HG03439 (cell line): Measurements from ENCODE around the gene BRINP3.

ENCODE experiments used
- ATAC-seq: cut with Tn5 transposase; IDR thresholded peaks from one replicate; pipeline ENCODE4 v1.9.1; 2021; ENCODE audit warnings: mild to moderate bottlenecking, moderate library complexity; ENCODE audit not compliant: unreplicated experiment

Gene BRINP3

DNA sequence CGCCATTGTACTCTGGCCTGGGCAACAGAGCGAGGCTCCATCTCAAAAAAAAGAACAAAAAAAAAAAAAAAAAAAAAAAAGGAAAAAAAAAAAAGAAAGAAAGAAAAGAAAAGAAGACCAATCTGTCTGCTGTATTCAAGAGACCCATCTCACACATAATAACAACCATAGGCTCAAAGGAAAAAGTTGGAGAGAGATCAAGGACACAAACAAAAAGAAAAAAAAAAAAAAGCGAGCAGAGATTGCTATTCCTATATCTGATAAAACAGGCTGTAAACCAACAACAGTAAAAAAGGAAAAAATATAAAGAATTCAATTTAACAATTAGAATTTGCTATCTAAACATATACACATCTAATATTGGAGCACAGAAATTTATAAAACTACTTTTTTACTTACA, 150.4 kb downstream of the BRINP3 start:
- ATAC-seq, result no peak

DNA sequence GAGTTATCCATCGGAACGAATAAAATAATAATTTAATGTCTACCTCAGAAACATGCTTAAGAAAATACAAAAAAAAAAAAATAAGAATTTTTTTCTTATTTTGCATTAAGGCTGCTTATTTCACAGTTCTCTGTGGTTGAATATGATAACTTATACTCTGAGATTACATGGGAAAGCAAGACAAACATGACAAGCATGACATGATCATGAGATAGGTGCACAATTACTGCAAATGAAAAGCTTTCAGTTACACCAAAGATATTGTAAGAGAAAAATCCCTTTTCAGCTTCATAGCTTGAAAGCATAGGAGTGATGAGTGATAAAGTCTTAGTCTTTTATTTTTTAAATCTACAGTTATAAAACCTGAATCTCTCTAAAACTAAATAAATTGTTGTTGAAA, 154.1 kb downstream of the BRINP3 start:
- ATAC-seq, result no peak

DNA sequence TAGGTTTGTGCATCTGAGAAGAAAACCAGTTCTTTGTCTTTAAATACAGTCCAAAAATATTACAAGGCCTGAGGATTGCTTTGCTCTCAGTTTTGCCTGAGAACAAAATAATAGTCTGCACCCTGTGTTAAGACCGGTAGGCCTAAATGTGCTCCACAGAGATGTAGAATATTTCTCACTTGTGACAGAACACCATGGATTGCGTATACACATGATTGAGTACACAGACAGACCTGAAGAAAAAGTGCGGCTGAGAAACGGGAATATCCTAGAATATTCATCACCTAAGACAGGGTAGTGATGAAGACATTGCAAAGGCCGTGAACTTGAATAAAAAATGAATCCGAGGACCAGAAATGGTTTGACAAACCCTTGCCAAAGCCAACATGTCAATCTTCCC, 155.4 kb downstream of the BRINP3 start:
- ATAC-seq, result no peak

DNA sequence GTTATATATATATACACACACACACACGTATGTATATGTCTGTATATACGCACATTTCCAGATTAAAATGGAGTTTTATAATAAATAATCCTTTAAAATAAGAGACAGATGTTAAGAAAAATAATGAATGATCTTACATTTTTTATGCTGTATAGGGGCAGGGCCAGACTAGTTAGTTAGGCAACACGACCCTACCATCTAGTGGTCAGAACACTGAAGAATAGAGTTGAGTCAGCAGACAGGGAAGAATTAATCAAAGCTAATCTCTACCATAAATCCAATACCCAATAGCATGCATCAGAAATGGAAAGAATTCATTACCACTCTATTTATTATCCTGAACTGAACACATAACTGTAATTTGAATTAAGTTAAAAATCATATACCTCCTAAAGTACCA, 156.7 kb downstream of the BRINP3 start:
- ATAC-seq, result no peak

DNA sequence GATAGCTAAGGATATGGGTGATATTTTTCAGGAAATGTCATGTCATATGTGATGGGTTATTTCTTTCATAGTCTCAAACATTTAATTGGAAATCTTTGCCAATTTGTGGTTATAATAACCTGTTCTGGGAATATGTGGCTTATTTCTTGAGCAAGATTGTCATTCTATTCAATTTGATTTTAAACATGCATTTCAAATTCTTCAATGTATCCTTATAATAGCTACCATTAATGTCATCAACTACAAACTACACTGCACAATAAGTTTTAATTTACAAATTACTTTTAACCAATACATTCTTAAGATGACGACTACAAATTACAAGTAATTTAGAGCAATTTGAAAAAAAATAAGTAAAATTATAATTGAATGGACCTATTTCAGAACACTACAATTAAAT, 164.9 kb downstream of the BRINP3 start:
- ATAC-seq, result no peak

DNA sequence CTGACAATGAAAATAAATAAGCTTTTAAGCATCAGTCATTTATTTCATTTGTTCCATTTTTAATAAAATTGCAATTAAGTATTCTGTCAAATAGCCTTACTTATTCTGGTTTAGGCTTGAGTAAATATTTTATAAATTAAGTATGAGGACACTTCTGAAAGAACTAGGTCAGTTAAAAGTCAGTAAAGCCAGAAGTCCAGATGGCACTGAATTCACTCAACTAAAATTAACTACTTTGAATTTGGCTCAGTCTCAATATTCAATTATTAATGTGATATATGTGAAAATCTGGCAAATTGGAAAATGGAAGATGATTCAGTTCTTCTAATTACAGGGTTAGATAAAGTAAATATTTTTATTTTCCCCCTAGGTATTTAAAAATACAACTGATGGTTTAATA, 174.2 kb downstream of the BRINP3 start:
- no peak for ATAC-seq

DNA sequence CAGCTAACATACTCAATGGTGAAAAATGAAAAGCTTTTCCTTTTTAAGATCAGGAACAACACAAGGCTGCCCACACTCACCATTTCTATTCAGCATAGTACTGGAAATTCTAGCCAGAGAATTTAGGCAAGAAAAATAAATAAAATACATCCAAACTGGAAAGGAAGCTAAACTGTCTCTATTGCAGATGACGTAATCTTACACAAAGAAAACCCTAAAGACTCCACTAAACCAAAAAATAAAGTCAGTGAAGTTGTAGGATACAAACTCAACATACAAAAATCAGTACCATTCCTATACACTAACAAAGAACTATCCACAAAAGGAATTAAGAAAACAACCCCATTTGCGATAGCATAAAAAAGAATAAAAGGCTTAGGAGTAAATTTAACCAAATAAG, 181.2 kb downstream of the BRINP3 start:
- no peak for ATAC-seq

DNA sequence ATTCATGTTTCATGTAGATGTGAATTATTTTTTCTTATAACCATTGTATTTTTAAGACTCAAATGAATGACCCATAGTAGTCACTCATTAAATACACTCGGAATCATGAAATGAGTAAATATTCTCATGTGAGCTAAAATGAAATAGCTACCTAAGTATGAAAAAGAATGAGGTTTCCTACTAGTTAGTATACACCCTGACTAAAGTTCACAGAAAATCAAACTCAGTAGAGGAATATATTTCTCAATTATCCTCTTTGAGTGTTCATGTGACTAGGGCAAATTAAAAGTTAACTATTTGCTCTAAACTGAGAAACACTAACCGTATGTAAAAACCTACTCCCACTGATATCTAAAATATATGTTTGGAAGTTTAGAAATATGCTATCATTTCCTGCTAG, 187.8 kb downstream of the BRINP3 start:
- ATAC-seq, result no peak

DNA sequence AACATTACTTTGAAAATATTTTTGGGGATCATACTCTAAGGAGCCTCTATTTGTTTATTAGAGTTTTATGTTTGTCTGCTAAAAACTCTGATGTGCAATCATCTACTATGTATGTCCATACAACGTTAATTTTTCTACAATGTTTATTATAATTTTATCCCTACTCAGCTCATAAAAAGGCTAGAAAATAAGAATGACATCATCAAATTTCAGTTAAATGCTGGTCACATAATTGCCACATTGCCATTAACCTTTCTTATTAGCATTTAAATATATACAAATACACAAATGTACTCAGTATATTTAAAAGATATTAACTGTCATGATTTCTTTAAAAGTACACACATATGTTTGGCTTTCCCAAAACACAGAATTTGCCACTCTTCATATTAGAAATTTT, 191.6 kb downstream of the BRINP3 start:
- ATAC-seq, result no peak

DNA sequence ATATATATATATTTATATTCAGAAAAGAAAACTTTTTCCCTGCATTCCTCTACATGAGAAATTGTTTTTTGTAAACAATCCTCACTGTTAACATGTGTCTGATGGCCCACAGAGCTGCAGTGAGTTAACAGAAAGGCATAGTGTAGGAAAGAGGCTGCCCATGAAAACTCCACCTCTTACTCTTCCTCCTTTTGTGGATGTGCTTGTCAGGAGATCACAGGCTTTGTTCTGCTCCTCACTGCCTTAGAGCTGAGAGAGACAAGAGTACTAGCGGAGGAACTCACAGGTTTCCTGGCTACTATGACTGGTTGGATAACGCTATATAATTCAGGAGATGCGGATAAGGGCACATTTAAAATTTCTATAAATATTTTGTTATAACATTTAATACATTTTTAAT, 200.6 kb downstream of the BRINP3 start:
- ATAC-seq, result no peak

DNA sequence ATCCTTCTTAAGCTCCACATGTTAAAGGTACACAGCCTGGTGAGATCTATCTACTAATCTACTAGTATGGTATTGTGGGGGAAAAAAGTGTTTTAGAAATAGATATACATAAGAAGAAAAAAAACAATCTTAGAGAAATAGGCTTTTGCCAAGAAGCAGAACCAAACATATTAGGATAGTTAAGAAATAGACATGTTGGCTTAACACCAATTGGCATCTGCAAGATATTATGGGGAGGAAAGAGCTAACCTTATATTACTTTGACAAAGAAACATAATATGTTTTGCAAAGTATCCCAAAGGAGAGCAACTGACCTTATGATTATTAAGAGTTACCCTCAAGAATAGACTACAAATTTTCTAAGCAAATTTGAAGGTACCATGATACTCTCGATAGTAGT, 202.9 kb downstream of the BRINP3 start:
- ATAC-seq, result no peak

DNA sequence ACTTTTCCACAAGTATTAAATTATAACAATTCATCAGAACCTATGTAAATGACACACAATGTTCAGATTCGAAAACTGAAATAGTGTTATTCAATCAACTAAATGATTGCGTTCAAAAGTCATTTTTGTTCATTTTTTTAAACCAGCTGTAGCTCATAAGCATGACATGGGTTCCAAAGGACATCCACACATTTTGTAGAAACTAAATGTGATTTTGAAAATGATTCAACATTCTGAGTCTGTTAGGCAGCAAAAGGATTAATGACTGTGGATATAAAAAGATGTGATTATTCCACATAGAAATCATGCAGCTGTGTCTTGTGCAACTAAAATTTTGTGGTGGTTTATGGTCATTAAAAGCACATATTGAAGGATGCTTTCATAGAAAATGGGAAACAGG, 204.5 kb downstream of the BRINP3 start:
- no peak for ATAC-seq

DNA sequence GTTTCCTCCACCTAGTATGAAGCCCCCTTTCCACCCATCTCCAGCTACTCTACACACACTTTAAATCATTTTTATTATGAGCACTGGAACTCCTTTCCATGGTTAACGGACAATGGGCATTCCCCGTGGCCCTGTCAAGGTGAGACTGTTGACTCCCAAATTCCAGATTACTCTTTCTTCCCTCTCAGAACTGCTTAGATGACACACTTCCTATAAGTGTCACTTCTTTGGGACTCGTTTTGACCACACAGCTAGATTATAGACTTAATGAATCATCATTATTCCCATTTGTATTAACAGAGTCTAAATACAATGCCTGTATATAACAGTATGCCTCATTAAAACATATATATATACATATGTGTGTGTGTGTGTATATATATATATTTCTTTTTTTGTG, 215.1 kb downstream of the BRINP3 start:
- no peak for ATAC-seq

DNA sequence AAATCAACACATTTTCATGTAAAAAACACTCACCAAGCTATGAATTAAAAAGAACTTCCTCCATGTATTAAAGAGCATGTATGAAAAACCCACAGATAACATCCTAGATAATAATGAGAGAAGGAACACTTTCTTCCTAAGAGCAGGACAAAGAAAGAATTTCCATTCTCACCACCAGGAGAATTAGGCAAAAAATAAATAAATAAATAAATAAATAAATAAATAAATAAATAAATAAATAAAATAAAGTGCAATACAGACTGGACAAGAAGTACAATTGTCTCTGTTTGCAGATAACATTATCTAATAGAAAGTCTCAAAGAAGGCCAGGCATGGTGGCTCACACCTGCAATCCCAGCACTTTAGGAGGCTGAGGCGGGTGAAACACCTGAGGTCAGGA, 218.2 kb downstream of the BRINP3 start:
- ATAC-seq, result no peak

DNA sequence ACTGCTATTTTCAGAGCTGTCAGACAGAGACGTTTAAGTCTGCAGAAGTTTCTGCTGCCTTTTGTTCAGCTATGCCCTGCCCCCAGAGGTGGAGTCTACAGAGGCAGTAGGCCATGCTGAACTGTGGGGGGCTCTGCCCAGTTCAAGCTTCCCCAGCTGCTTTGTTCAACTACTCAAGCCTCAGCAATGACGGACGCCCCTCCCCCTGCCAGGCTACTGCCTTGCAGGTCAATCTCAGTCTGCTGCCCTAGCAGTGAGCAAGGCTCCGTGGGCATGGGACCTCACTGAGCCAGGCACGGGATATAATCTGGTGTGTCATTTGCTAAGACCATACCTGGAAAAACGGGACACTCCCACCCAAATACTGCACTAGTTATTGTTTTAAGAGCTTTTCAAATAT, 219.7 kb downstream of the BRINP3 start:
- ATAC-seq, result no peak

DNA sequence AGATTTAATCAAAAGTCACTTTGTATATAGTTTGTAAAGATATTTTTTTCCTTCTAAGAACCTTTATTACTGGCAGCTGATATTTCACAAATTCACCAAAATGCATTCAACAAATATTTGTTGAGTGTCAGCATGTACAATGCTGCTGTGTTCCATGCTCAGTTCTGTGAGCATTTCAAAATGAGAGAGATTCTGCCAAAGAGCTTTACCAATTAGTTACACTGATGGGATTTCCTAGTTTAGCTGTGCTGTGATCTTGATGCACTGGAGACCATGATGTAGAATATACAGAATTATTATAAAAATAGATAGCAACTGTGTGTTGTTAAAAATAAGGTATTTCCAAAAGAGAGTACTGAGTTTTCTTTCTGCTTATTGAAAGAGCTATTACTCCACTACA, 225.6 kb downstream of the BRINP3 start:
- no peak for ATAC-seq

DNA sequence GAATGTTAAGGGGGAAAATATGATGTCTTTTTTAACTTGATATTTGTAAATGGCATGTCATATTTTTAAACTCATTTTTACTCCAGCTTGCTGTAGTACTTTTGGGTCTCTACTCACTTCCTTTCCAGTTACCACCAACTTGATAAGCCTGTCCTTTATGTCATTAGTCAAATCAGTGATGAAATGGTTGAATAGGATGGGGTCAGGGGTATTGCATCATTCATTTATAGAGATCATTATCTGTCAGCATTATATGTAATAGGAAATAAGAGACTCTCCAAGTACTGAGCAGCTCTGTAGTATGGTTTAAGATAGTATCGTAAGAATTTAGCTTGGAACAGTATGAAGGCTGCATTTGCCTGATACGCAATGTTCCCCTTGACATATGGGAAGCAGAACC, 227.3 kb downstream of the BRINP3 start:
- ATAC-seq, result no peak

DNA sequence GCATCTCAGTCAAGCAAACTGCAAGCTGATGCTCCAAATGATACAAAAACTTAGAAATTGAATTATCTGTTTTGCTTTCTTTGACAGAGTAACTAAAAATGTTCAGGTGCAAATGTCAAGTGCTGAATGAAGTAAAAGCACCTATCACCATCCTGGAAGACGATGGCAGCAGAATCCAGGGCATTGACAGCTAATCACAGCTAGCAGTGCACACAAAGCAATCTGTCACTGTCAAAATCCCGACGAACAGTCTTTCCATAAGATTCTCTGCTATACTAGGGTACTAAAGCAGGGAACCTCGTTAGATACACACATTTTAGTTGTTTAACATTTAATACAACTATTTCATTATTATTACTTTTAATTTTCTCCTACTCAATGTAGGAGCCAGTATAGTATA, 233.3 kb downstream of the BRINP3 start:
- no peak for ATAC-seq

DNA sequence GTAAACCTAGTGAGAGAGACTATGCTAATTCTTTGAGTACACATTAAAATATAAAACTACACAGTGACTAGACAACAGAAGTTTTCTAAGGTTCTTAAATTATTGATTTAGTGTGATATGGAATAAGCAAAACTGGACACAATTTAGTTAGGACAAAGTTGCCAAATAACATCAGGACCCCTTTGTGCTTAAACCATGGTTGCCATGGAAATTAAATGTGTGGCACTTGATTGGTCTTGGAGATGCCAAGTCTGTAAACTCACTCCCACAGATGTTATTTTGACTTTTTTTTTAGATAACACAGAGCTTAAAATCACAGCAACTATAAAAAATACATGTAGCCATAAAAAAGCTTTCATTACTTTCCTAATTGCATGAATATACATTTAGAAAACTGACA, 234.6 kb downstream of the BRINP3 start:
- no peak for ATAC-seq

DNA sequence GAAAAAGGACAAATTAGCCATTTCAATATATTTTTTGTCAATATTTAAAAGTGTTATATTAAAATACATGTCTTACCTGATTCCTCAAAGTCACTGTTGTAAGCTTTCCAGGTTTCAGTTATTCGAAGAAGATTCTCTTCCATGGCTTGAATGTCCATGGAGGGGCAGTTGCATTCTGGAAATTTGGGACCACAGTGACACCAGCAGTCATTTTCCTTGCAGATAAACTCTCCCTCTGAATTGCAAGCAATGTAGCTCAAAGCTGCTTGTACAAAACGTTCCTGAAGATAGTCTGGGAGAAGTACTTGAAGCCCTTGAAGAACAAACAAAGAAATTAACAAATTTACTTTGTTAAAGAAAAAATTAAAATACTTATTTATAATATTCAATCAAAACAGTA, 251.7 kb downstream of the BRINP3 start:
- no peak for ATAC-seq

DNA sequence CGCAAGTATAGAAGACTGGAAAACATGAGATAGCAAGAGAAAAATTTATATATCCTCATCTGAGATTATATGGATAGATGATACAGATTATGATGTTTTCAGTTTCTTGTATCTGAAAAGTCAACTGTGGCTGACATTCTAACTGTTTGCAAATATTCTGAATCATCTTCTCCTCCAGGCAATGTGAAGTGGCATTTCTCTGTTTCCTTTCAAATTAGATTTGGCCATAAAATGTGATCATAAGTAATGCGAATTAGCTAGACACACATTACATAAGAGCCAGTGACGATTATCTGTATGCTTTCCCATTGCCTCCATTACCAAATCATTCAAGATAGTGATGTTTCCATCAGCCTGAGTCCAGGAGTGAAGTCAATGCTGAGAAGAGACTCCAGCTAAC, 265.2 kb downstream of the BRINP3 start:
- ATAC-seq, result no peak

DNA sequence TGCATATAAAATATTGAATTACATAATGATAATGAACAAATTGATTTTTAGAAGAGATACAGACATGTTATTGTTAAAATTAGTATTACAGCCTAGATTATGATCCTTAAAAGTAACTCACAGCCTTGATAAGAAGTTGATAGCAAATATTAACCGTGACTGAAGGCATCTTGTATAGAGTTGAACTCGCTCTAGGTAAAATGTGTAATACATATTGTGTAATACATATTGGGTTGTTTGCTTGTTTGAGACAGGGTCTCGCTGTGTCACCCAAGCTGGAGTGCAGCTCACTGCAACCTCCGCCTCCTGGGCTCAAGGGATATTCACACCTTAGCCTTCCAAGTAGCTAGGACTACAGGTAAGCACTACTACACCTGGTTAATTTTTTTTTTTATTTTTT, 269.9 kb downstream of the BRINP3 start:
- ATAC-seq, result no peak

DNA sequence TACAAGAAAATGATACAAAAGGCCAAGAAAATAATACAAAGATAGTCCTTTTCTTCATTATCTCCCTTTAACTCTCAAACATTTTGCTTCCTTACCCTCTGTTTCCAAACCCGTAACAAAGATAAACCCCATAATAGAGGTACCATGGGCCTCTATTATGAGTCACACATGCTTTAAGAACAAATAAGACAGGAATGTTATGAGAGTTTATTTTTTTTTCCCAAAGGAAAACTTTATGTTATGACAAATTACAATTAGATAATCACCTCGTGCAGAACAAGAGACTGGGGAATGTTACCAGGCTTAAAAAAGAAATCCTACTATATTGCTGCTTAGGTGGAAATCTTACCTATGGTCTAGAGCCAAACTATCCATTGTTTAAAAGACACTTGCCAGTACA, 272.0 kb downstream of the BRINP3 start:
- no peak for ATAC-seq

DNA sequence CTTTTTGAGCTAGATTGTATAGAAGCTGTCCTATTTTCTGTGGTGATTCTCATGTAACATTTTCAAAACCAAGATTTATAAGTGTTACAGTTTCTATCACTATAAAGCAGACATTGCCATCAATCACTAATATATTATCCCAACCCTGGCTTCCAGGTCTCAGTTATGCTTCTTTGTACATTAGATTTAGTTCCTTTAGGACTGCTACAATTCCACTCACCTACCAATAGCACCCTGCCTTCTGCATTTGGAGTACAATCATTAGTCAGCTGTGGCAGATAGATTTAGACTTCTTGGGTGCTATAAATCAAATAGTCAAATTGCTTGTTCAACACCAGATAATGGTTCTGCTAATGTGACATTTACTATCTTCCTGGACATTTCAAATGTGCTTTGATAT, 281.6 kb downstream of the BRINP3 start:
- ATAC-seq, result no peak
